Measurements from ENCODE around the gene CIAO2B.
A peak's percentile ranks its signal among the peaks of the same experiment; 100 is the strongest.

CIAO2B gene

GRCh38 chr16:66906916-66907836, 27.0 kb downstream of the CIAO2B start:
- Histone ChIP-seq H3K27me3 (no peaks in the 10 kb centered on the region), H3K9me3 (no peaks in the 10 kb centered on the region), H3K36me3 (no peaks in the 10 kb centered on the region), H3K4me1 (peaks cover 4% of the 10 kb centered on the region), H3K4me3 (ENCODE audit: low read depth, low read length) (no peak overlapping the region)
- DNase-seq: no peak
- TF ChIP-seq CTCF (IDR thresholded peaks at IDR 0.05; ENCODE audit: low read depth, low read length): no peak

GRCh38 chr16:66905633-66906539, 28.3 kb downstream of the CIAO2B start:
- Histone ChIP-seq H3K27me3 (no peaks in the 10 kb centered on the region), H3K36me3 (no peaks in the 10 kb centered on the region), H3K4me1 (peaks cover 6% of the 10 kb centered on the region), H3K9me3 (no peaks in the 10 kb centered on the region), H3K4me3 (ENCODE audit: low read depth, low read length) (no peak overlapping the region)
- peak; percentile 66 for DNase-seq
- TF ChIP-seq CTCF (IDR thresholded peaks at IDR 0.05; ENCODE audit: low read depth, low read length): no peak

GRCh38 chr16:66904846-66905632, 29.2 kb downstream of the CIAO2B start:
- DNase-seq: peak; percentile 5
- Histone ChIP-seq H3K4me3 (ENCODE audit: low read depth, low read length) (no peak overlapping the region), H3K27me3 (no peaks in the 10 kb centered on the region), H3K4me1 (peaks cover 13% of the 10 kb centered on the region), H3K36me3 (no peaks in the 10 kb centered on the region), H3K9me3 (no peaks in the 10 kb centered on the region)
- TF ChIP-seq CTCF (IDR thresholded peaks at IDR 0.05; ENCODE audit: low read depth, low read length): no peak

- no peak for TF ChIP-seq CTCF (IDR thresholded peaks at IDR 0.05; ENCODE audit: low read depth, low read length)
- no peaks in the 10 kb centered on the region for H3K36me3 ChIP-seq
- no peak for DNase-seq
- H3K4me3 ChIP-seq (ENCODE audit: low read depth, low read length): no peak overlapping the region
- H3K27me3 ChIP-seq: no peaks in the 10 kb centered on the region
- H3K9me3 ChIP-seq: no peaks in the 10 kb centered on the region
- peaks cover 19% of the 10 kb centered on the region for H3K4me1 ChIP-seq
These were observed 29.8 kb downstream of the CIAO2B start for GRCh38 chr16:66904428-66904845.

GRCh38 chr16:66903544-66904427, 30.4 kb downstream of the CIAO2B start:
- H3K4me1 ChIP-seq: peaks cover 24% of the 10 kb centered on the region
- no peaks in the 10 kb centered on the region for H3K36me3 ChIP-seq
- H3K27me3 ChIP-seq: no peaks in the 10 kb centered on the region
- H3K4me3 ChIP-seq (ENCODE audit: low read depth, low read length): no peak overlapping the region
- no peak for TF ChIP-seq CTCF (IDR thresholded peaks at IDR 0.05; ENCODE audit: low read depth, low read length)
- peak; percentile 28 for DNase-seq
- H3K9me3 ChIP-seq: no peaks in the 10 kb centered on the region

Data from BE2C (cell line).